NOMO-1 (cell line): ENCODE results near the gene CHP1.
A peak's percentile ranks its signal among the peaks of the same experiment; 100 is the strongest.
"Not testable (repeated sequence)": the region's sequence is repeated elsewhere in the genome, so short reads cannot be mapped to it uniquely, and the experiment has no call there.

Source experiments
- DNase-seq, 2 experiments: peaks; one replicate each; lab custom pipeline; 2025; ENCODE audit not compliant: unreplicated experiment in 2 of 2; lab: John Stamatoyannopoulos, UW

CHP1 gene

GRCh38 chr15:41256103-41256502 is 25.0 kb downstream of the CHP1 start:
- no peak for DNase-seq

- DNase-seq, result peak; percentile 41 to 67
These were observed 25.5 kb downstream of the CHP1 start for GRCh38 chr15:41256577-41257038.

GRCh38 chr15:41258750-41259471 is 27.8 kb downstream of the CHP1 start:
- DNase-seq, result peak; percentile 51 to 77

- no peak for DNase-seq
These were observed 28.6 kb downstream of the CHP1 start for GRCh38 chr15:41259546-41260189.

GRCh38 chr15:41260924-41261323 is 29.9 kb downstream of the CHP1 start:
- DNase-seq, result not testable (repeated sequence)

- DNase-seq, result no peak
These were observed 31.5 kb downstream of the CHP1 start for GRCh38 chr15:41262571-41262970.

- DNase-seq, result peak in 1 of 2 experiments; percentile 74
These were observed 32.9 kb downstream of the CHP1 start for GRCh38 chr15:41263891-41264351.

- no peak for DNase-seq
These were observed 38.8 kb downstream of the CHP1 start for GRCh38 chr15:41269887-41270286.

- DNase-seq, result no peak
These were observed 45.8 kb downstream of the CHP1 start for GRCh38 chr15:41276831-41277230.

- peak; percentile 64 to 73 for DNase-seq
These were observed 47.3 kb downstream of the CHP1 start for GRCh38 chr15:41278319-41278718.

- DNase-seq, result no peak
These were observed 48.6 kb downstream of the CHP1 start for GRCh38 chr15:41279535-41280283.

- DNase-seq, result no peak
These were observed 50.2 kb downstream of the CHP1 start for GRCh38 chr15:41281236-41281635.

GRCh38 chr15:41282436-41282835 is 51.4 kb downstream of the CHP1 start:
- DNase-seq, result not testable (repeated sequence)

GRCh38 chr15:41282980-41283652 is 52.0 kb downstream of the CHP1 start:
- not testable (repeated sequence) for DNase-seq

- DNase-seq, result peak; percentile 98 to 99
These were observed 52.8 kb downstream of the CHP1 start for GRCh38 chr15:41283653-41284426.

GRCh38 chr15:41284427-41285177 is 53.5 kb downstream of the CHP1 start:
- no peak for DNase-seq

- no peak for DNase-seq
These were observed 54.2 kb downstream of the CHP1 start for GRCh38 chr15:41285285-41285684.

GRCh38 chr15:41286665-41287333 is 55.7 kb downstream of the CHP1 start:
- peak in 1 of 2 experiments; percentile 51 for DNase-seq

GRCh38 chr15:41288464-41288863 is 57.4 kb downstream of the CHP1 start:
- DNase-seq, result no peak
